Fibroblast of villous mesenchyme (primary cell): ENCODE results near the gene SMIM27. TPM values are rescaled to one million over a fixed set of nuclear protein-coding genes. Genes with fewer than 3 reads are reported as not detected.

Source experiments
- DNase-seq: peaks from one replicate; pipeline ENCODE4 v3.0.0-alpha.2; 2010; ENCODE audit warnings: low read depth
- H3K4me3 ChIP-seq: 2 replicates; pipeline ENCODE4 v1.5.1; 2011; ENCODE audit warnings: low read depth, mild to moderate bottlenecking, low read length
- CTCF ChIP-seq: IDR thresholded peaks from 2 replicates; pipeline ENCODE4 v1.5.1; 2012; ENCODE audit warnings: low read depth, mild to moderate bottlenecking, low read length; ENCODE audit not compliant: insufficient read depth
- total RNA-seq: library from RNA; depleted of rRNA; stranded (reverse); fragments of >200 nt; gene quantifications from 2 replicates; pipeline ENCODE4 v1.2.3, GENCODE V29; 2012

Gene SMIM27
- total RNA-seq, 1 donor = 1.7 TPM

DNA sequence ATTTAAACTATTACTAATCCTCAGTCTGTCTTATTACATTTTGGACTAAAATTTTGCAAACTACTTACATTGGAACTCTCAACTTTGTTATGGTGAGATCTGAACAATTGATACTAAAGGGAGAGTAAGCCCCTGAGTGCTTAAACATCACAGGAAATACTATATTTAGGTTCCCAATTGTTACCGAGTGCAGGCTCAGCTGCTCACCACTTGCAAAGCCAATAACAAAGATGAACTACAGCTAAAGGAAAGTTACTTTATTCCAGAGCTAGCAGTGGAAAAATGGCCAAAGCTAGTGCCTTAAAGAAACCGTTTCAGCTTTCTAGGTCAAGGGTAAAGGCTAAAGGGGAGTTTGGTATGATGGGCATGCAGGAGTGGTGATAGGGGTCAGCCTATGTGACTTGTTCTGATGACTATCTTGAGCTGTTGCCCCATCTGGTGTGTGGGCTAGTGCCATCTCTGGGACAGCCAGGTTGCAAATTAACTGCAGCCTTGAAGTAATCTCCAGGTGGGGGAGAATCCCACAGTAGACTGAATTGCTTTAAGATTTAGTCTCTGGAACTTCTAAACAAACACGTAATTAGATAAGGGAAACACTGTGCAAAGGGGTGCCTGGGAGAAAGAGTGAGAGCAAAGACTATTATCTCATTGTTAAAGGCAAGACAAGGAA, 28.6 kb downstream of the SMIM27 start:
- H3K4me3 ChIP-seq = no peak overlapping the region
- no peak for TF ChIP-seq CTCF
- DNase-seq = no peak

GRCh38 chr9:32581512-32582143, 29.5 kb downstream of the SMIM27 start:
- TF ChIP-seq CTCF = peak; percentile 62
- DNase-seq = peak; percentile 67
- H3K4me3 ChIP-seq = no peak overlapping the region

GRCh38 chr9:32584784-32585183, 32.7 kb downstream of the SMIM27 start:
- H3K4me3 ChIP-seq = no peak overlapping the region
- no peak for DNase-seq
- no peak for TF ChIP-seq CTCF

- no peak for TF ChIP-seq CTCF
- DNase-seq = peak; percentile 33
- H3K4me3 ChIP-seq = no peak overlapping the region
These were observed 35.8 kb downstream of the SMIM27 start for GRCh38 chr9:32587901-32588300.

DNA sequence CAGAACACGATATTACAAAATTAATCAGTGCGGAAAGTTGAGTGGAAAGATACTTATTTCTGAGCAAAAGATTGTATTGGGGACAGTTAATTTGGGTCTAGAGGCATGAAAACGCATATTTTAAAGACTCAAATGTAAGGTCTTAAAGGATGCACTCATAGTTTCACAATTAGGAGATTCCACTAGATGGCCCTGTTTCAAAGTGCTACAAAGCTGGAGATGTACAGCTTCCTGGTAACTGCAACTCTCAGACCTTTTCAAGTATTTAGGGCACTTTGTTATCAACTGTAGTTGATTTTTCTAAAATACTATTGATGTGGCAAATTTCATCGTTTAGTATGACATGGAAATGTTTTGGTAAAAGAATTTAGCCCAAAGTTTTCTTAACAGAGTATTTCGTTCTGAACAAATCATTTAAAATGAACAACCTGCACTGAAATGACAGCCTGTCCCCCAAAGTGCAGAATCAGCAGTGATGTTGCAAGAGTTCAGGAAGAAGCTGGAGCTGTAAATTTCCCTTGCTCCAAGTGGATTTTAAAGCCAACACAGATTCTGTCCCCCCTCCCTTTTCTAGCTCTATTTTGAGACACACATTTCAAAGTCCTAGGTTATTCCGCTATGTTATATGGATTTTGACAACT, 37.1 kb downstream of the SMIM27 start:
- no peak overlapping the region for H3K4me3 ChIP-seq
- peak; percentile 64 for DNase-seq
- peak; percentile 58 for TF ChIP-seq CTCF

DNA sequence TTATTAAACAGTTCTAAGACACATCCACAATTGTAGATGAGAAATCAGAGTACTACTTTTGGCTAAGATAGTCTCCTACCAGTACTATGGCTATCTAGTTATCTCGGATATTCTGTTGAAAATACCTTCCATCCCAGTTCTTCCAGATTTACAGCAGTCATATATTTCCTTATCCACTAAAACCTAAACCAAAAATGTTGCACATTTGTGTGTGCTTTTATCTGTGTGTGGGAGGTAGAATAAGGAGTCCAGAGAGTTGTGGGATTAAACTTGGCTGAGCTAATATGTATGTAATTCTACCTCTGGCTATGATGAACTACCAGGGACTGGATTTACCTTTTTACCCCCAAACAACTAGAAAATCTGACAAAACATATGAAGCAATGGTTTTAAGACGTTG, 38.3 kb downstream of the SMIM27 start:
- H3K4me3 ChIP-seq = no peak overlapping the region
- no peak for TF ChIP-seq CTCF
- no peak for DNase-seq
